ENCODE measurements around the gene ETV2. TPM values are rescaled to one million over a fixed set of nuclear protein-coding genes. Genes with fewer than 3 reads are reported as not detected.

The ETV2 gene
- polyA plus RNA-seq, 1 experiment: 0.54 TPM

DNA sequence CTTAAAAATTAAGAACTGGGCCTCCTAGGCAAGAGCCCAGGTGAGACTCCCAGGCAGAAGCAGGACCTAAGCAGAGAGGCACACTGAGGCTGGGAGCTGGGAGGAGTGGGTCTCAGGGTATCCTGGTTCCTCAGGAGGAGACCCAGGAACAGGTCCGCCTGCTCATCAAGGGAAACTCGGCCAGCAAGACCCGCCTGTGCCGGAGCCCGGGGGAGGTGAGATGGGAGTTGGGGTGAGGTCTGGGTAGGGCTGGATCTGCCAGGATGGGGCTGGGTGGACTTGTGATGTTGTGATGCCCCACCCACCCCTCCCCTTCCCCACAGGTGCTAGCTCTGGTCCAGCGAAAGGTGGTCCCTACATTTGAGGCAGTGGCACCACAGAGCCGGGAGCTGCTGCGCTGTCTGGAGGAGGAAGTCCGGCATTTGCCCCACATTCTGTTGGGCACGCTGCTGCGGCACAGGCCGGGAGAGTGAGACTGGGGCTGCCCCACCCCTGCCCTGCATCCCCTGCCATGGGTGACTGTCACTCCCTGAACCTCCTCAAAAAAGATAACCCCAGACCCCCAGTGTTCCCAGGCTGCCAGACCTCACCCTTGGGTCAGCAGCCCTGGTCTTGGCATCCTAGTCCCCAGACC, 22.1 kb upstream of the ETV2 start:
- no peaks in the 10 kb centered on the region for H3K36me3 ChIP-seq (ENCODE audit: control insufficient read depth, insufficient read depth, low read length)
- no peak for DNase-seq (ENCODE audit: low read depth)
- H3K4me3 ChIP-seq (ENCODE audit: low read depth, low read length): no peak overlapping the region
- ChIA-PET POLR2A (no interaction called here), CTCF (no interaction called here)
- TF ChIP-seq, protein P1, sequence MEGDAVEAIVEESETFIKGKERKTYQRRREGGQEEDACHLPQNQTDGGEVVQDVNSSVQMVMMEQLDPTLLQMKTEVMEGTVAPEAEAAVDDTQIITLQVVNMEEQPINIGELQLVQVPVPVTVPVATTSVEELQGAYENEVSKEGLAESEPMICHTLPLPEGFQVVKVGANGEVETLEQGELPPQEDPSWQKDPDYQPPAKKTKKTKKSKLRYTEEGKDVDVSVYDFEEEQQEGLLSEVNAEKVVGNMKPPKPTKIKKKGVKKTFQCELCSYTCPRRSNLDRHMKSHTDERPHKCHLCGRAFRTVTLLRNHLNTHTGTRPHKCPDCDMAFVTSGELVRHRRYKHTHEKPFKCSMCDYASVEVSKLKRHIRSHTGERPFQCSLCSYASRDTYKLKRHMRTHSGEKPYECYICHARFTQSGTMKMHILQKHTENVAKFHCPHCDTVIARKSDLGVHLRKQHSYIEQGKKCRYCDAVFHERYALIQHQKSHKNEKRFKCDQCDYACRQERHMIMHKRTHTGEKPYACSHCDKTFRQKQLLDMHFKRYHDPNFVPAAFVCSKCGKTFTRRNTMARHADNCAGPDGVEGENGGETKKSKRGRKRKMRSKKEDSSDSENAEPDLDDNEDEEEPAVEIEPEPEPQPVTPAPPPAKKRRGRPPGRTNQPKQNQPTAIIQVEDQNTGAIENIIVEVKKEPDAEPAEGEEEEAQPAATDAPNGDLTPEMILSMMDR (IDR thresholded peaks at IDR 0.05; ENCODE audit: insufficient read depth, low read depth, low read length): no peak
- H3K27me3 ChIP-seq (ENCODE audit: control insufficient read depth, insufficient read depth, low read length): no peaks in the 10 kb centered on the region

DNA sequence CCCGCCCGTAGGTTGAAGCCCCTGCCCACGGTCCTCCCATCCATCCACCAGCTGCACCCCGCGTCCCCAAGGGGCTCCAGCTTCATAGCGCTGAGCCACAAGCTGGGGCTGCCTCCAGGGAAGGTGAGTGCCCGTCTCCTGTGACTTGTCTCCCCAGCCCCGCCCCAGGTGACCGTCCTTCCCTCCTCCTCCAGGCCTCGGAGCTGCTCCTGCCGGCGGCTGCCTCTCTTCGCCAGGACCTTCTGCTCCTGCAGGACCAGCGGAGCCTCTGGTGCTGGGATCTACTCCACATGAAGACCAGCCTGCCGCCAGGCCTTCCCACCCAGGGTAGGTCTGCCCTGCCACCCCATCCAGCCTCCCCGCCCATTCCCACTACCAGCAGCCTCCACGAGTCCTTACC, 21.5 kb upstream of the ETV2 start:
- H3K27me3 ChIP-seq (ENCODE audit: control insufficient read depth, insufficient read depth, low read length): no peaks in the 10 kb centered on the region
- TF ChIP-seq, protein P1 (IDR thresholded peaks at IDR 0.05; ENCODE audit: insufficient read depth, low read depth, low read length): no peak
- H3K4me3 ChIP-seq (ENCODE audit: low read depth, low read length): no peak overlapping the region
- ChIA-PET CTCF (no interaction called here), POLR2A (no interaction called here)
- DNase-seq (ENCODE audit: low read depth): no peak
- H3K36me3 ChIP-seq (ENCODE audit: control insufficient read depth, insufficient read depth, low read length): no peaks in the 10 kb centered on the region

DNA sequence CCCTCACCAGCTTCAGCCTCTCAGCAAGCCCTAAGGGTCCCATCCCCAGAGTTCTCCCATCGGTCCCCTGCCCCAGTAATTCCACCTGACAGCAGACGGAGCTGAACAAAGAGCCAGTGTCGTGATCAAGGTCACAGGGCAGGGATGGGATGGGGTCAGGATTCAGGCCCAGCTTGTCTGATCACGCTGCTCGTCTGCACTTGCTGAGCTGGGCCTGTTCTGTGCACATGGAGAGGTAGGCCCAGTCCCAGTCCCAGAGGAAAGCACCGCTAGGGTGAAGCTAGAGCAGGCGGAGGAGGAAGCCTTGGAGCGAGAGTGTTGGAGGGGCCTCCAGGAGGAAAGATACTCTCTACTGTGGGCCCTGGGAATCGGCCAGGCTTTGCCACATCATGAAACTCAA, 19.8 kb upstream of the ETV2 start:
- H3K36me3 ChIP-seq (ENCODE audit: control insufficient read depth, insufficient read depth, low read length): no peaks in the 10 kb centered on the region
- DNase-seq (ENCODE audit: low read depth): no peak
- CTCF ChIA-PET: no interaction called here
- H3K4me3 ChIP-seq (ENCODE audit: low read depth, low read length): no peak overlapping the region
- no peaks in the 10 kb centered on the region for H3K27me3 ChIP-seq (ENCODE audit: control insufficient read depth, insufficient read depth, low read length)
- POLR2A ChIA-PET: no interaction called here
- TF ChIP-seq, protein P1 (IDR thresholded peaks at IDR 0.05; ENCODE audit: insufficient read depth, low read depth, low read length): no peak

DNA sequence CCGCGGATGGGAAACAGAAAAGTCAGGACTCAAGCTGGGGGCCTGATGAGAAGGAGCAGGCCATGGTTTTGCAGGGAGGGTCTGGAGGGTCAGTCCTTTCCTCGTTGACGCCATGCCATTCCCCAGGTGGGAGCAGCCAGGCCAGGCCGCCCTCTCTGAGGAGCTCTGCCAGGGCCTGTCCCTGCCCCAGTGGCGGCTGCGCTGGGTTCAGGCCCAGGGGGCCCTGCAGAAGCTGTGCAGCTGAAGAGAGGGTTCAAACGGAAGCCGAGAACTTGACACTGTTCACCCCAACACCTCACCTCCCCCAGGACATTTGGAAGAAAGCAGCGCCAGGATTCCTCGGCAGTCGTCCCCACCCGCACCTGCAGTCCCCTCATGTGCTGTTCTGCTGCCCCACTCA, 18.8 kb upstream of the ETV2 start:
- TF ChIP-seq, protein P1 (IDR thresholded peaks at IDR 0.05; ENCODE audit: insufficient read depth, low read depth, low read length): no peak
- ChIA-PET CTCF (no interaction called here), POLR2A (no interaction called here)
- Histone ChIP-seq H3K4me3 (ENCODE audit: low read depth, low read length) (no peak overlapping the region), H3K36me3 (ENCODE audit: control insufficient read depth, insufficient read depth, low read length) (no peaks in the 10 kb centered on the region), H3K27me3 (ENCODE audit: control insufficient read depth, insufficient read depth, low read length) (no peaks in the 10 kb centered on the region)
- DNase-seq (ENCODE audit: low read depth): no peak

DNA sequence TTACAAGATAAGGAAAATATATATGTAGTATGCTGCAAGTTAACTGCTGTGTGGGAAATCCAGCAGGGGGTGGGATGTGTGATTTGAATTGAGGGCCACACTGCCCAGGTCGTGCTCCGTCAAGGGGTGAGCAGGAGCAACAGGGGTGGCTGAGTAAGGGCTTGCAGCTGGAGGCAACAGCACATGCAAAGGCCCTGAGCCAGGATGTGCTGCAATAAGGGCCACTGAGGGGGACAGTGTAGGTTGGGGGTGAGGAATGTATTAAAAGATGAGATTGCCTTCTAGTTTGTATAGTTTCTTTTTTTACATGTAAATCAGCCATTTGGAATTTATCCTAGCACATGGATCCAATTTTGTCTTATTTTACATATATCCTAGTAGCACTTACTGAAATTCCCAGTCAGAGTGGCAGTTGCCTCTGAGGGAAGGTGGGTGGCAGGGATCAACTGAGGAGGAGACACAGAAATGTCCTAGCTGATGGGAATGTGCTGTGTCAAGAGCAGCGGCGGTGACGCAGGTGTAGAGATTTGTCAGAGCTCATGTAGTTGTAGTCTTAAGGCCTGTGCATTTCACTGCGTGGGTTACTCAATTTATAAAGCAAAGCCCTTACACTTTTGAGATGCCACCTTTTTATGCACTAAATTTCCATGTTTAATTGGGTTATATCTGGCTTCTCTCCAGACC, 18.1 kb upstream of the ETV2 start:
- DNase-seq (ENCODE audit: low read depth): no peak
- Histone ChIP-seq H3K4me3 (ENCODE audit: low read depth, low read length) (no peak overlapping the region), H3K36me3 (ENCODE audit: control insufficient read depth, insufficient read depth, low read length) (no peaks in the 10 kb centered on the region), H3K27me3 (ENCODE audit: control insufficient read depth, insufficient read depth, low read length) (no peaks in the 10 kb centered on the region)
- POLR2A ChIA-PET: no interaction called here
- TF ChIP-seq, protein P1 (IDR thresholded peaks at IDR 0.05; ENCODE audit: insufficient read depth, low read depth, low read length): no peak
- CTCF ChIA-PET: no interaction called here

Measured in BJ (cell line).